ENCODE data around the gene EME1.

Gene EME1

DNA sequence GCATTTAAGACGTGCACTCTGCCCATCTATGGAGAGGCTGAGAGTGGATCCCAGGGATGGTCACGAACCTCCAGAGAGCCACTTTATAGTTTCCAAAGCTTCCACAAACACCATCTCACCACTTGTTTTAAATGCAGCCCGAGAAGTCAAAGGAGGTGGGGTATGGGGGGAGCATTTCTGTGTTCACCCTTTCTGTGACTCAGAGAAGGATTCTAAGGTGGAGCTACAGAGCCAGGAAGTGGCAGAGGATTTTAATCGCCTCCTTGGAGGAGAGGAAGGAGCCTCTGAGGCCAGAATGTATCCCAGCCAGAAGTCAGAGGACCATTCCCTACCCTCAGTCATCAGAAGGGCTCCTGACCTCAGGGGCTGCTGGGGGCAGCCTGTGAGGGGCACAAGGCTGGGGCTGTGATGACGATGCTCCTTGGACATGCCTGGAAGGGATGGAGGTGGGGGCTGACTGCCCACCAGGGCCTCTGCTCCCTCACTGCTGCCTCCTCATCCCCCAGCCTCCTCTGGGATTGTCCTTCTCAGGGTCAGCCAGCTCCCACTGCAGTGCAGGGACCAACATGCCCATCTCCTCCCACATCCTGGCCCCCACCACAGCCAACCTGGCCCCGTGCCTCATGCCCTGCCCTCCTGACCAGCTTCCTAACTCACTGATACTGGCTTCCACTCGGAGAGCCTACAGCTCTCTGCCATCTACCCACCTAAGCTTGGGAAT, 24.3 kb upstream of the EME1 start:
- no peak for FAIRE-seq

DNA sequence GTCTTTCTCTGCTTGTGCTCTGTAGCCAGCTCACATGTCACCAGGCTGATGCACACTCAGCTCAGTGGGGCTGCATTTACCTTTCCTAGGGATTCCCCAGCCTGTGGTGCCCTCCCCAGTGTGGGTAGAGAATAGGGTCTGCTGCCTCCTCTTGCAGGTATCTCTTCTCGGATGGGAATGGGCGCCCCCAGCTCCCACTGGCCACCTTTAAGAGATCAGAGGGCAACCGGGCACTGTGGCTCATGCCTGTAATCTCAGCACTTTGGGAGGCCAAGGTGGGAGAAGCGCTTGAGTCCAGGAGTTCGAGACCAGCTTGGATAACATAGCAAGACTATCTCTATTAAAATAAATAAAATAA, 23.8 kb upstream of the EME1 start:
- no peak for FAIRE-seq

DNA sequence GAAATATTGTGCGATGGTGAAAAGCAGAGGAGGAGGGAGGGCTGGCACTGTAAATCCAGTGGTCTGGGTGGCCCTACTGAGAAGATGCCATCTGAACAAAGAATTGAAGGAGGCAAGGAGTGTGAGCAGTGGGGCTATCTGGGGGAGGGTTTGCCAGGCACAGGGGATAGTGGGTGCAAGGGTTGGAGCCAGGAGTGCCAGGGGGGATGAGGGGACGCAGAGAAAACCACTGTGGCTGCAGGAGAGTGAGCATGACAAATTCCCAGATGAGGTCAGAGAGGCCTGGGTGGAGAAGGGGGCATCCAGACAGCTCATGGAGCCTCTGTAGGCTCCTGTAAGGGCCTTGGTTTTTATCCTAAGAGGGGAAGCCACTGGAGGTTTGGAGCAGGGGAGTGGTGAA, 22.3 kb upstream of the EME1 start:
- no peak for FAIRE-seq

DNA sequence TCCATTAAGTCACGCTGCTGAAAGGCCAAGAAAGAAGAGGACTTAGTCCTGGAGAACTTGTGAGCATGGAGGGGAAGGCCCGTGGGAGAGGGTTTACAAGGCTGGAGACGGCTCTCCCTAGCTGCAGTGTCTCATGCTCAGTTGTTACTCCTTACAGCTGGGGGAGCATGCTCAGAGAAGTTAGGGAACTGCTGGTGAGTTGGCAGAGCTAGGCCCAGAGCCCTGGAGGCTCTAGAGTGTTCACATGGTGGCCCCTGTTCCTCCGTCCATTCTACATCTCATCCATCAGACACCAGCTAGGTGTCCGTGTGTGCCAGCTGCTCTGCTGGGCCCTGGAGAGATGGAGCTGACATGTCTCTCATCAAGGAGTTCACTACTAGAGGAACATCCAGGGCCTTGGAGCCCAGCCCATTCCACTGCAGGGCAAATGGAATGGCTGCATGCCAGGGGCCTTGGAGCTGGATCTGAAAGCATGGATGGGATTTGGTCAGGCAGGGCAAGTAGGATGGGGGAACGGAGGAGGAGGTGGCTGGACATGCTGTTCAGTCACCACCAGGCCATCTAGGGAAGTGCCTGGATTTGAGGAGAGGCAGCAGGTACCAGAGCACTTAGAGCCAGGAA, 20.8 kb upstream of the EME1 start:
- FAIRE-seq, result no peak

DNA sequence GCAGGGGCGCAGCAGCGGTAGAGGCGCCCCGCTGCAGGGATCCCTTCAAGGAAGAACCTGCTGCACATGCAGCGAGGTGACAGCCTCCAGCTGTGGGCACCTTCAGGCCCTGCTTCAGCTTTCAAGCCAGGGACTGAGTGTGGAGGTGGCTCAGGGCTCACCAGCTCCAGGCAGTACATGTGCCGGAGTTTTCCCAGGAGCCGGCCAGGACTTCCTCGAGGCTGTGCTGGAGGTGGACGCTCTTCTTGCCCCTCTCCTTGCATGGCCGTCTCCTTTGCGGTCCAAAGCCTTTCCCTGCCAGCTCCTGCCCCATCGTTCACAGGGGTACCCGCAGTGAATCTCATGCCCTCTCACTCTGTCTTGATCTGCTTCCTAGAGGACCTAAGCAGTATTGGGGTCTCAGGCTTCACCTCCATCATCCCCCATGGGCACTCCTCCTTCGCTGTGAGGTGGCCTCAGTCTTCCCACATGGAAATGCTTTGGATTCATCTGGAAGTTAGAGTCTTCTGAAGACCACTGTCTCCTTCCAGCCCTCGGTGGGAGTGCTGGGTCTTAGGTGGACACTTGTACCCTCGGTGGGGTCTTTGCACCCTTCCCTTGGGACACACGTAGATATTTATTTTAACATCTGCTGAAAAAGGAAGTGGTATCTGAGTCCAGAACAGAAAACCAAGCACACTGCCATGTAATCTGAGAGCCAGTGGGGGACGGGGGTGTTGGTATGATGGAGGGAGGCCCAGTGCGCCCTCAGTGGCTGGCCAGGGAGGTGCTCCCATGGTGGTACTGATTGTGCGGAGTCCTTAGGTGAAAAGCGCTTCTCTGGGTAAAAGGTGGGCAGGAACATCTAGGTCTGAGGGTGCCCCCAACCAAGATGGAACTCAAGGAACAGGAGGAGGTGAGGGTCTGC, 20.1 kb upstream of the EME1 start:
- FAIRE-seq, result no peak

DNA sequence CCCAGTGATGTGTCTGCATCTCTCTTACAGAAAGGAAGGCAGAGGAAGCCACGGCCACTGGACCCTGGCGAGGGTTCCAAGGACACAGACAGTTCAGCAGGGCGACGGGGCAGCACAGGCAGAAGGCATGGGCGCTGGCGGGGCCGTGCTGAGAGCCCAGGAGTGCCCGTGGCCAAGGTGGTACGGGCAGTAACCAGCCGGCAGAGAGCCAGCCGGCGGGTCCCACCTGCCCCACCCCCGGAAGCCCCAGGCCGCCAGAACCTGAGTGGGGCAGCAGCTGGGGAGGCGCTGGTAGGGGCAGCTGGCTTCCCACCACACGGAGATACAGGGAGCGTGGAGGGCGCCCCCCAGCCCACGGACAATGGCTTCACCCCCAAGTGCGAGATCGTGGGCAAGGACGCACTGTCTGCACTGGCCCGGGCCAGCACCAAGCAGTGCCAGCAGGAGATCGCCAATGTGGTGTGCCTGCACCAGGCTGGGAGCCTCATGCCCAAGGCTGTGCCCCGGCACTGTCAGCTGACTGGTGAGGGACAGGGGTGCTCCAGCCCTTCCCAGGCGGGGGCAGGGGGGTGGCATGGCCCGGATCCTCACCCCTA, 19.3 kb upstream of the EME1 start:
- FAIRE-seq, result no peak

DNA sequence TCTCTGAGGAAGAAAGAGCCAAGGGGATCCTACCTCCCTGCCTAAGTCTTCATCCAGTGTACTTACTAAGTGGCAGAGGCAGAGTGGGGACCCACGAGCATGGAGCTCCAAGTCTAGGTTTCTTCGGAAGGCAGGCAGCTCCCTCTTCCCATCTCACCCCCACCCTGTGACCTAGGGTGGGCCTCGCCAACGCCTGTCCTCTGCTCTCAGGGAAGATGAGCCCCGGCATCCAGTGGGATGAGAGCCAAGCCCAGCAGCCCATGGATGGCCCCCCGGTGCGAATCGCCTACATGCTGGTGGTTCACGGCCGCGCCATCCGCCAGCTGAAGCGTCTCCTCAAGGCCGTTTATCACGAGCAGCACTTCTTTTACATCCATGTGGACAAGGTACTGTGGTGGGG, 18.8 kb upstream of the EME1 start:
- FAIRE-seq, result no peak

DNA sequence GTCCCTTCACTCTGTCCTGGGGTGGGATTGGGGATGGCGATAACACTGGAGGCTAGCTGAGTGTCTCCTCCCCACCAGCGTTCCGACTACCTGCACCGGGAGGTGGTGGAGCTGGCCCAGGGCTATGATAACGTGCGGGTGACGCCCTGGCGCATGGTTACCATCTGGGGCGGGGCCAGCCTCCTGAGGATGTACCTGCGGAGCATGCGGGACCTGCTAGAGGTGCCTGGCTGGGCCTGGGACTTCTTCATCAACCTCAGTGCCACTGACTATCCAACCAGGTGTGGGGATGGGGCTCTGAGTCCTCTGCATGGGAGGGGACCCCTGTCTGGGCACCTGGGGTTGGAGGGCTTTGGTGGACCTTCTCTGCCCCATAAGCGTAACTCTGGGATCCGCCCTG, 18.3 kb upstream of the EME1 start:
- FAIRE-seq, result no peak

DNA sequence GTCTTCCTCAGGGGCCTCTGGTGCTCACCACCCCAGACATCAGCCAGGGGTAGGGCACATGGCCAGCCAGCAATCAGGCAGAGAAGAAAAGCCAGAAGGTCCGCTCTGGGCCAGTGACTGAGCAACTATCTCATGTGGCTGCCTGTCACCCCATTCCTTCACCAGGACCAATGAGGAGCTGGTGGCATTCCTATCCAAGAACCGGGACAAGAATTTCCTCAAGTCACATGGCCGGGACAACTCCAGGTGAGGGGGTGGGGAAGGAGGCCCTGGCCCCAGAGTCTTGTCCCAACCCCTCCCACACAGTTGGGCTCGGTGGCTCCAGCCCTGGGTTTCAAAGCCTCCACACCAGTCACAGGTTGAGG, 17.7 kb upstream of the EME1 start:
- FAIRE-seq, result no peak

DNA sequence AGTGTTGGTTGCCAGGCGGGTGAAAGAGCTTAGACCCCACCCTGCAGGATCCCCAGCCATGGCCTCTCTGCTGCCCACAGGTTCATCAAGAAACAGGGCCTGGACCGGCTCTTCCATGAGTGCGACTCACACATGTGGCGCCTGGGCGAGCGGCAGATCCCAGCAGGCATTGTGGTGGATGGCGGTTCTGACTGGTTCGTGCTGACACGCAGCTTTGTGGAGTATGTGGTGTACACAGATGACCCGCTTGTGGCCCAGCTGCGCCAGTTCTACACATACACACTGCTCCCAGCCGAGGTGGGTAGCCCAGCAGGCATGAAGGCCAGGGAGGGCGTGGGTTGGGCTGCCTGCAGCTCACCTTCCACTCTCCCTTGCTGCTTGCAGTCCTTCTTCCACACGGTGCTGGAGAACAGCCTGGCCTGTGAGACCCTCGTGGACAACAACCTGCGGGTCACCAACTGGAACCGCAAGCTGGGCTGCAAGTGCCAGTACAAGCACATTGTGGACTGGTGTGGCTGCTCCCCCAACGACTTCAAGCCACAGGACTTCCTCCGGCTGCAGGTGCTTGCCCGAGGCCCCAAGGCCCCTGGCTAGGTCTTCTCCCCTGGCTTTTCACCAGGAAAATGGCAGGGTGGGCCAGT, 17.2 kb upstream of the EME1 start:
- FAIRE-seq, result no peak

DNA sequence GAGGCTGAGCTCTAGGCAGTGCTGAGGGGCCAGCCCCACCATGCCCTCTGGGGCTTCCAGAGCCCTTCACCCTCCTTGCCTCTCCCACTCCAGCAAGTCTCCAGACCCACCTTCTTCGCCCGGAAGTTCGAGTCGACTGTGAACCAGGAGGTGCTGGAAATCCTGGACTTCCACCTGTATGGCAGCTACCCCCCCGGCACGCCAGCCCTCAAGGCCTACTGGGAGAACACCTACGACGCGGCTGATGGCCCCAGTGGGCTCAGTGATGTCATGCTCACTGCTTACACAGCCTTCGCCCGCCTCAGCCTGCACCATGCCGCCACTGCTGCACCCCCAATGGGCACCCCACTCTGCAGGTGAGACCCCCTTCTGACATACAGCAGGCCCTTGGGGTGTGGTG, 16.6 kb upstream of the EME1 start:
- no peak for FAIRE-seq

DNA sequence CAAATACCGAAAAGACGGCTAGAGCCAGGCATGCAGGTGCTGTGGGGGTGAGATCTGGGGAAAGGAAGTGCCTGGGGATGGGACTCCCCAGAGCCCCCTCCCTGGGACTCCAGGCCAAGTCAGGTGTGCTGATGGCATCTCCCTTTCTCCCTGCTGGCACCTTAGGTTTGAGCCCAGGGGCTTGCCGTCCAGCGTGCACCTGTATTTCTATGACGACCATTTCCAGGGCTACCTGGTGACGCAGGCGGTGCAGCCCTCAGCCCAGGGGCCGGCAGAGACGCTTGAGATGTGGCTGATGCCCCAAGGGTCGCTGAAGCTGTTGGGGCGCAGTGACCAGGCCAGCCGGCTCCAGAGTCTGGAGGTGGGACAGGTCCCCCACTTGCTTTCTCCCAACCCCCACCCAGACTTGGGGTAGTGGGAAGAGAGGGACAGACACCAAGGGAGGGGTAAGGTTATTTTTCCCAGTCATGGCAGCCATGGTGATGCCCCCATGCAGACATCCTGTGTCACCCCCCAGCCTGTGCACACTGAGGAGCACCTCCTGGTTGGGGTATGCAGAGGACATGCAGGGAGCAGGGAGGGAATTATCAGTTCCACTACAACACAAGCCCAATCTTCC, 16.0 kb upstream of the EME1 start:
- no peak for FAIRE-seq

DNA sequence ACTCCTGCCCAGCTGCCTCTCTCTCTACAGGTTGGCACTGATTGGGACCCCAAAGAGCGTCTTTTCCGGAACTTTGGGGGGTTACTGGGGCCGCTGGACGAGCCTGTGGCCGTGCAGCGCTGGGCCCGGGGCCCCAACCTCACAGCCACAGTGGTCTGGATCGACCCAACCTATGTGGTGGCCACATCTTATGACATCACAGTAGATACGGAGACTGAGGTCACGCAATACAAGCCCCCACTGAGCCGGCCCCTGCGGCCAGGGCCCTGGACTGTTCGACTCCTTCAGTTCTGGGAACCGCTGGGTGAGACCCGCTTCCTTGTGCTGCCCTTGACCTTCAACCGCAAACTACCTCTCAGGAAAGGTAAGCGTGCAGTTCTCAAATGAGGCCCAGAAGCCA, 14.9 kb upstream of the EME1 start:
- no peak for FAIRE-seq

DNA sequence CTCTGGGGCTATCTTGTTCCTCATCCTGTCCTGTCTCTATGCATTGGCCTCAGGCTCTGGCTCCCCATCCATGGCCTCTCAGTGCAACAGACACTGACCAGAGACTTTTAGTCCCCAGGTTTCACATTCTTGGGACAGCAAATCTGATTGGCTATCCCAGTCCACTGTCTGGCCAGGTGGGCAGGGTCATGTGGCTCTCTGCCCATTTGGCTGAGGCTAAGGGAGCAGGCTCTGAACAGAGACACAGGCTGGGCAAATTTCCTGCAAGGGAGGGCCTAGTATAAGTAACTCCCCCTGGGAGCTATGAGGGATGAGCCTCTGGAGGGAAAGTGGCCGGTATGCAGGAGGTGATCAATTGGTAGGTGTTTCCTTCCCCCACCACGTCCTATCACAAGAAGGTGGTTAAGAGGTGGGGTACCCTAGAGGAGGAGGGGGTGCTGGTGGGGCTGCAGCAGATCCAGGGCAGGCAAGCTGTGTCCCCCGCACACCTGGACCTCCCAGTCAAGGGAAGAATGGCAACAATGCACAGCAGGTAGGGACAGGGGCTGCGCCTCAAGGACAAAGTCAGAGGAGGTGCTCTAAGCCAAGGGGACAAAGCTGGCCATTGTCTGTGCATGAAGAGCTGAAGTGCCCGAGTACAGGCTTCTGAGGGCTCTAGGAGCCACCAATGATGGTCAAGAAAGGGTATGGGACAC, 13.9 kb upstream of the EME1 start:
- no peak for FAIRE-seq

DNA sequence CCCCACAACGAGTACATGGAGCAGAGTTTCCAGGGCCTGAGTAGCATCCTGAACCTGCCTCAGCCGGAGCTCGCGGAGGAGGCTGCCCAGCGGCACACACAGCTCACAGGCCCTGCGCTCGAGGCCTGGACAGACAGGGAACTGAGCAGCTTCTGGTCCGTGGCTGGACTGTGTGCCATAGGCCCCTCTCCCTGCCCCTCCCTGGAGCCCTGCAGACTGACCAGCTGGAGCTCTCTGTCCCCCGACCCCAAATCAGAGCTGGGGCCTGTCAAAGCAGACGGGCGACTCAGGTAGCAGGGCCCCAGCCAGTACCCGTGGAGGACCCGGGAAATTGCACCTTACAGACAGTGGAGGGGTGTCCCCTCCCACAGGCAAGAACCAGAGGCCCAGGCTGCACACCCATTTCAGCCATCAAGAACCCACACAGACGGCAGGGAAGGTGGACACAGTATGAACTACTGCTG, 13.0 kb upstream of the EME1 start:
- no peak for FAIRE-seq

DNA sequence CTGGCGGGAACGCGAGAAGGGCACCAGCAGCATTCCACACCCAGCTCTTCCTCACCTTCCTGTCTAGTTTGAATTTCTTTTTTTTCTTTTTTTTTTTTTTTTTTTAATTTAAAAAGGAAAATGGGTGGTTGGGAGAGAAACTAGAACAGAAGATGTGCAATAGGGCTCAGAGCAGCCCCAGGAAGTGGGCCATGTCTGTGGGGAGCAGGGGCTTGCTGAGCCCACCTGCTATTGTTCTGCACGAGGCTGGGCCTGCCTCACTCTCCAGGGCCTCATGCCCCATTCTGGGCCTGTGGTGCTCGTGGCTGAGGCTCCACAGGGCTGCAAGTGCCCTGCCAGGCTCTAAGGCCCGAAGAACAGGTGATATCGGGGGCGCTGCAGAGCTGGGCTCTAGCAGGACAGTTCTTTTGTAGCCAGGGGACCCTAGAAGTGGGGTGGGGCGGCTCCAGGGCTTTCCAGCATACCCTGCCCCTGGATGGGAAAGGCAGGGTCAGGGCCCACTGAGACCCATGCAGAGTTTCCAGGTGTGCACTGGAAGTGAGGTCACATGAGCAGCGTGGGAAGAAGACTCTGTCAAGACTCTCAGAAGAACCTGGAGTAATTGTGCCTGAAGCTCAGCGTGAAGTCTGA, 12.4 kb upstream of the EME1 start:
- no peak for FAIRE-seq

DNA sequence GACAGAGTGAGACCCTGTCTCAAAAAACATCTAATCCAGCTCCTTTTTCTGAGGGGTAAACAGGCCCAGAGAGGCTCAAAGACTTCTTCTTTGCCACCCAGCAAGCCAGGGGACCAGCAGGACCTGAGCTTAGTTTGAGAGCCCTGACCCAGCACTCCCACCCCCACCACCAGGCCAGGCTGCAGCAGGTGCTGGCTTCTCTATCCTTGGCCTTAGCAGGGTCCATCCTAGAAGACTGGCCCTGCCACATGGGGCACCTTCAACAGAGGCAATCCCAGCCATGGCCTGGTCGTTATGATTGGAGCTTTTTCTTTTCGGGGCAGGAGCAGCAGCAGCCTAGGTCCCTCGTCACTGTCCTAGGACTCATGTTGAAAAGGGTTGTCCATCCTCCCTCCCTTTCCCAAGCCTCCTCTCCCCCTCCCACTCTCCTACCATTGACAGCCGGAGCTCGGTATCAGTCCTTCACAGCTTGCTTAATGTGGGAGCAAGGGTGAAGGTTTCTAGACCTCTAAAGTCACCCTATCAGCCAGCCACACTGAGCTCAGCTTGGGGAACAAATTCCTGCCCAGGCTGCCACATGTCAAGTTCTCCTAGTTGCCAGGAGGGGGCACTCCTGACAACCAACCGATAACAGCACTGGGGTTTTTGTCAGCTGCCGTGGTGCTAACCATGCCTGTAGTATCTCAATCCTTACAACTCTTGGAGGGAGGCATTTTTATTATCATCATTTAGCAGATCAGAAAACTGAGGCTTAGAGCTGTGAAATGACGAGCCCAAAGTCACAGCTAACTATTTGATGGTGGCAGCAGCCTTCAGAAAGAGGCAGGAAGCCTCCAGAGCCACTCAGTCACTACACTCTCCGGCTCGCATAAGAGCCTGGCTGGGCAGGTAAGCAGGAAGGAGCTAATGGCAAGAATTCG, 11.2 kb upstream of the EME1 start:
- FAIRE-seq, result peak; percentile 93

DNA sequence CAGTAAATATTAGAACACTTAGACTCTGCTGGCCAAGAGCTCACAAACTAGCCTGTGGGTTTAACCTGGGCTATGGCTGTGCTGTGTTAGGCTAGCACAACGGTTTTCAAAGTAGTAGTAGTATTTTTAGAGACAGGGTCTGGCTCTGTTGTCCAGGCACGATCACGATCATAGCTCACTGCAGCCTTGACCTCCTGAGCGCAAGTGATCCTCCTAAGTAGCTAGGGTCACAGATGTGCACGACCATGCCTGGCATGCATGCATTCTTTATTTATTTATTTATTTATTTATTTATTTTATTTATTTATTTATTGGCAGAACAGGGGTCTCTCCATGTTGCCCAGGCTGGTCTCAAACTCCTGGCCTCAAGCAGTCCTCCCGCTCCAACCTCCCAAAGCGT, 10.4 kb upstream of the EME1 start:
- no peak for FAIRE-seq

DNA sequence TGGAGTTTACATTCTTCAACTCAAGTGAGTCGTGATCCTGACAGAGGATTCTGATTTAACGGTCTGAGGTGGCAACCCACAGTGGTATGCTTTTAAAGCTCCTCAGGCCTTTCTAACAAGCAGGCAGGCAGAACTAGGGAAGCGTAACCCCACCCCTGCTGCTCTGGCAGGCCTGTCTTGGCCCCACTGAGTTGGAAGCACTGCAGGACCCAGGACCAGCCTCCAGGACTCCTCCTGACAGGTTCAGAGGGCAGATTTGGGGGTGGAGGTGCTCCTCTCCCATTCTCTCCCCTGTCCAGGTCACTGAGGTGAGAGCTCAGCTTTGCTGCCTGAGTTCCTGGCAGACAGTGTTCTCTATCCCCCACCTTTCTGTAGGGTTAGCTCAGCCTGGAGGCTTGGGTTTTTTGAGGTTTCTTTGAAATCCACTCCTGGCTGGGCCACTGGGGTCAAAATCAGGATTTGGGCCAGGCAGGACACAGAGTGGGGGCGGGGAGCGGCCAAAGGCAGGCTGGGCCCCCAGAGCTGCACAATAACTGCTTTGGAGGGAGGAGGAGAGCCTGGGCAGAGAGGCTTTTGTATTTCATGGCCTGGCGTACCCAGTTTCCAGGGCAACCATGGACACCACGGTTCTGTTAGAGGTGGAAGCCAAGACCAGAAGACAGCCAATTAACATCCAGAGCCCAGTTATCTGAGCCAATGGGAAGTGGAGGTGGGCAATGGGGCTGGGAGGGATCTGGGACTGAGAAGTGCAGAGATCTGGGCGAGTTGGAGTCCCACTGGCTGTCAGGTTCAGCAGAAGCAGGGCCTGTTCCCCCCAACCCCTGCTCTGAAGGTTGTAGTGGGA, 9.6 kb upstream of the EME1 start:
- FAIRE-seq, result peak; percentile 79

Data from G401.6 (cell line).